ENCODE measurements around the gene HHATL.

HHATL gene

GRCh38 chr3:42745776-42746454 lies 43.3 kb upstream of the HHATL start:
- H2AK5ac ChIP-seq (ENCODE audit: low read length, severe bottlenecking): no peak overlapping the region
- no peak overlapping the region for H2AFZ ChIP-seq (ENCODE audit: low read depth, low read length)
- H3K14ac ChIP-seq (ENCODE audit: low read length in 2 of 2): no peak overlapping the region
- no peak overlapping the region for H3K4me3 ChIP-seq (ENCODE audit: insufficient read depth in 1 of 2, low read depth in 1 of 2, low read length in 2 of 2)
- 80% methylated on average over 8 of the region's 8 CpGs for WGBS
- no peak overlapping the region for H2BK15ac ChIP-seq (ENCODE audit: low read depth, poor library complexity, severe bottlenecking)
- no peak overlapping the region for H3K18ac ChIP-seq (ENCODE audit: low read depth in 1 of 2, low read length in 2 of 2)
- H2BK5ac ChIP-seq (ENCODE audit: low read depth, low read length, poor library complexity, severe bottlenecking): no peak overlapping the region
- H3K9ac ChIP-seq (ENCODE audit: low read length): no peak overlapping the region
- H2BK12ac ChIP-seq (ENCODE audit: low read length in 2 of 2): no peak overlapping the region
- no peaks in the 10 kb centered on the region for H3K9me3 ChIP-seq (ENCODE audit: control insufficient read depth, low read length)
- H3K27me3 ChIP-seq (ENCODE audit: control insufficient read depth in 1 of 2, insufficient read depth in 1 of 2, low read length in 2 of 2): peaks cover 0 to 7% of the 10 kb centered on the region in 2 experiments
- H4K91ac ChIP-seq (ENCODE audit: low read length): no peak overlapping the region
- no peaks in the 10 kb centered on the region for H3K79me1 ChIP-seq (replicated peaks; ENCODE audit: low read length, poor library complexity, severe bottlenecking)
- no peaks in the 10 kb centered on the region for H3K4me1 ChIP-seq (ENCODE audit: control insufficient read depth, insufficient read depth, low read depth, low read length)
- no peak overlapping the region for H3K23ac ChIP-seq (ENCODE audit: low read length in 2 of 2)
- no peak for DNase-seq
- H3K4me2 ChIP-seq (ENCODE audit: low read length, poor library complexity, severe bottlenecking): no peak overlapping the region
- no peaks in the 10 kb centered on the region for H3K36me3 ChIP-seq (ENCODE audit: control insufficient read depth in 1 of 2, insufficient read depth in 2 of 2, low read depth in 1 of 2, low read length in 2 of 2)
- no peak overlapping the region for H3K27ac ChIP-seq (ENCODE audit: low read length, poor library complexity, severe bottlenecking)
- no peak overlapping the region for H2BK120ac ChIP-seq (ENCODE audit: low read depth, low read length)
- H3K4ac ChIP-seq (ENCODE audit: low read depth in 1 of 2, low read length in 2 of 2): no peak overlapping the region
- H4K8ac ChIP-seq (ENCODE audit: low read length): no peak overlapping the region

- Histone ChIP-seq H4K91ac (ENCODE audit: low read length) (no peak overlapping the region), H3K4me3 (ENCODE audit: insufficient read depth in 1 of 2, low read depth in 1 of 2, low read length in 2 of 2) (no peak overlapping the region), H2BK12ac (ENCODE audit: low read length in 2 of 2) (no peak overlapping the region), H3K36me3 (ENCODE audit: control insufficient read depth in 1 of 2, insufficient read depth in 2 of 2, low read depth in 1 of 2, low read length in 2 of 2) (no peaks in the 10 kb centered on the region), H4K8ac (ENCODE audit: low read length) (no peak overlapping the region), H2AFZ (ENCODE audit: low read depth, low read length) (no peak overlapping the region), H3K23ac (ENCODE audit: low read length in 2 of 2) (no peak overlapping the region), H3K4me1 (ENCODE audit: control insufficient read depth, insufficient read depth, low read depth, low read length) (no peaks in the 10 kb centered on the region), H3K27me3 (ENCODE audit: control insufficient read depth in 1 of 2, insufficient read depth in 1 of 2, low read length in 2 of 2) (peaks cover 0 to 7% of the 10 kb centered on the region in 2 experiments), H3K27ac (ENCODE audit: low read length, poor library complexity, severe bottlenecking) (no peak overlapping the region), H2AK5ac (ENCODE audit: low read length, severe bottlenecking) (no peak overlapping the region), H3K4ac (ENCODE audit: low read depth in 1 of 2, low read length in 2 of 2) (no peak overlapping the region), H3K79me1 (replicated peaks; ENCODE audit: low read length, poor library complexity, severe bottlenecking) (no peaks in the 10 kb centered on the region), H2BK120ac (ENCODE audit: low read depth, low read length) (no peak overlapping the region), H3K4me2 (ENCODE audit: low read length, poor library complexity, severe bottlenecking) (no peak overlapping the region), H2BK15ac (ENCODE audit: low read depth, poor library complexity, severe bottlenecking) (no peak overlapping the region), H3K14ac (ENCODE audit: low read length in 2 of 2) (no peak overlapping the region), H2BK5ac (ENCODE audit: low read depth, low read length, poor library complexity, severe bottlenecking) (no peak overlapping the region), H3K18ac (ENCODE audit: low read depth in 1 of 2, low read length in 2 of 2) (no peak overlapping the region), H3K9me3 (ENCODE audit: control insufficient read depth, low read length) (no peaks in the 10 kb centered on the region), H3K9ac (ENCODE audit: low read length) (no peak overlapping the region)
- 80% methylated on average over 1 of the region's 3 CpGs for WGBS
- no peak for DNase-seq
Observed at GRCh38 chr3:42745291-42745745, 42.7 kb upstream of the HHATL start.

GRCh38 chr3:42743204-42743995 lies 40.8 kb upstream of the HHATL start:
- Histone ChIP-seq H4K91ac (ENCODE audit: low read length) (no peak overlapping the region), H3K23ac (ENCODE audit: low read length in 2 of 2) (no peak overlapping the region), H3K4me1 (ENCODE audit: control insufficient read depth, insufficient read depth, low read depth, low read length) (no peaks in the 10 kb centered on the region), H3K79me1 (replicated peaks; ENCODE audit: low read length, poor library complexity, severe bottlenecking) (no peaks in the 10 kb centered on the region), H3K9ac (ENCODE audit: low read length) (no peak overlapping the region), H3K4ac (ENCODE audit: low read depth in 1 of 2, low read length in 2 of 2) (no peak overlapping the region), H2BK15ac (ENCODE audit: low read depth, poor library complexity, severe bottlenecking) (no peak overlapping the region), H2BK12ac (ENCODE audit: low read length in 2 of 2) (no peak overlapping the region), H4K8ac (ENCODE audit: low read length) (no peak overlapping the region), H3K4me3 (ENCODE audit: insufficient read depth in 1 of 2, low read depth in 1 of 2, low read length in 2 of 2) (no peak overlapping the region), H3K14ac (ENCODE audit: low read length in 2 of 2) (no peak overlapping the region), H3K27ac (ENCODE audit: low read length, poor library complexity, severe bottlenecking) (no peak overlapping the region), H3K9me3 (ENCODE audit: control insufficient read depth, low read length) (no peaks in the 10 kb centered on the region), H2BK120ac (ENCODE audit: low read depth, low read length) (no peak overlapping the region), H2AFZ (ENCODE audit: low read depth, low read length) (no peak overlapping the region), H3K18ac (ENCODE audit: low read depth in 1 of 2, low read length in 2 of 2) (no peak overlapping the region), H2BK5ac (ENCODE audit: low read depth, low read length, poor library complexity, severe bottlenecking) (no peak overlapping the region), H3K36me3 (ENCODE audit: control insufficient read depth in 1 of 2, insufficient read depth in 2 of 2, low read depth in 1 of 2, low read length in 2 of 2) (no peaks in the 10 kb centered on the region), H3K4me2 (ENCODE audit: low read length, poor library complexity, severe bottlenecking) (no peak overlapping the region), H3K27me3 (ENCODE audit: control insufficient read depth in 1 of 2, insufficient read depth in 1 of 2, low read length in 2 of 2) (peaks cover 0 to 16% of the 10 kb centered on the region in 2 experiments), H2AK5ac (ENCODE audit: low read length, severe bottlenecking) (no peak overlapping the region)
- DNase-seq: no peak
- 90% methylated on average over 7 of the region's 7 CpGs for WGBS

- Histone ChIP-seq H2BK15ac (ENCODE audit: low read depth, poor library complexity, severe bottlenecking) (no peak overlapping the region), H3K27ac (ENCODE audit: low read length, poor library complexity, severe bottlenecking) (no peak overlapping the region), H4K8ac (ENCODE audit: low read length) (no peak overlapping the region), H3K27me3 (ENCODE audit: control insufficient read depth in 1 of 2, insufficient read depth in 1 of 2, low read length in 2 of 2) (peaks cover 0 to 16% of the 10 kb centered on the region in 2 experiments), H3K36me3 (ENCODE audit: control insufficient read depth in 1 of 2, insufficient read depth in 2 of 2, low read depth in 1 of 2, low read length in 2 of 2) (no peaks in the 10 kb centered on the region), H3K4me2 (ENCODE audit: low read length, poor library complexity, severe bottlenecking) (no peak overlapping the region), H2BK120ac (ENCODE audit: low read depth, low read length) (no peak overlapping the region), H3K4ac (ENCODE audit: low read depth in 1 of 2, low read length in 2 of 2) (no peak overlapping the region), H3K9me3 (ENCODE audit: control insufficient read depth, low read length) (no peaks in the 10 kb centered on the region), H3K79me1 (replicated peaks; ENCODE audit: low read length, poor library complexity, severe bottlenecking) (no peaks in the 10 kb centered on the region), H3K14ac (ENCODE audit: low read length in 2 of 2) (no peak overlapping the region), H4K91ac (ENCODE audit: low read length) (no peak overlapping the region), H3K9ac (ENCODE audit: low read length) (no peak overlapping the region), H3K4me3 (ENCODE audit: insufficient read depth in 1 of 2, low read depth in 1 of 2, low read length in 2 of 2) (no peak overlapping the region), H2AK5ac (ENCODE audit: low read length, severe bottlenecking) (no peak overlapping the region), H3K18ac (ENCODE audit: low read depth in 1 of 2, low read length in 2 of 2) (no peak overlapping the region), H2AFZ (ENCODE audit: low read depth, low read length) (no peak overlapping the region), H3K23ac (ENCODE audit: low read length in 2 of 2) (no peak overlapping the region), H3K4me1 (ENCODE audit: control insufficient read depth, insufficient read depth, low read depth, low read length) (no peaks in the 10 kb centered on the region), H2BK12ac (ENCODE audit: low read length in 2 of 2) (no peak overlapping the region), H2BK5ac (ENCODE audit: low read depth, low read length, poor library complexity, severe bottlenecking) (no peak overlapping the region)
- 97% methylated on average over 9 of the region's 9 CpGs for WGBS
- DNase-seq: no peak
Observed at GRCh38 chr3:42742688-42743087, 40.1 kb upstream of the HHATL start.
